DMS 273 treated with DMSO at 0.1 percent for 48 hours (cell line): ENCODE measurements around the gene SDK2.

Source experiments
- DNase-seq: peaks from one replicate; lab custom pipeline; 2025; lab: John Stamatoyannopoulos, UW

The SDK2 gene

GRCh38 chr17:73634629-73635028 lies 9.6 kb downstream of the SDK2 start:
- DNase-seq: no peak

GRCh38 chr17:73633736-73634135 lies 10.5 kb downstream of the SDK2 start:
- DNase-seq: no peak

DNA sequence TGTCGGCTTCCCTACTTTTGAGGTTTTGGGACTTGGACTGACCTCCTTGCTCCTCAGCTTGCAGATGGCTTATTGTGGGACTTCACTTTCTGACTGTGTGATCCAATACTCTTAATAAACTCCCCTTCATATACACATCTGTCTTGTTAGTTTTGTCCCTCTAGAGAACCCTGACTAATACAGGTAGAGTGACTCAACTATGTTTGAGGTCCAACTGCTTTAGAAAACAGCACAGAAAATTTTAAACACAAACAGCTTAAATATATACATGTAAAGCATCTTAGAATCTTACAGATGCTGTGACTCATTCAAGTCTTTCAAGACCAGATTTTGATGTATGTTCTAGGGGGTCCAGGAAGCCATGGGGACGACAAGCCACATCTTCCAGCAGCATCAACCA lies 11.7 kb downstream of the SDK2 start:
- DNase-seq: no peak

DNA sequence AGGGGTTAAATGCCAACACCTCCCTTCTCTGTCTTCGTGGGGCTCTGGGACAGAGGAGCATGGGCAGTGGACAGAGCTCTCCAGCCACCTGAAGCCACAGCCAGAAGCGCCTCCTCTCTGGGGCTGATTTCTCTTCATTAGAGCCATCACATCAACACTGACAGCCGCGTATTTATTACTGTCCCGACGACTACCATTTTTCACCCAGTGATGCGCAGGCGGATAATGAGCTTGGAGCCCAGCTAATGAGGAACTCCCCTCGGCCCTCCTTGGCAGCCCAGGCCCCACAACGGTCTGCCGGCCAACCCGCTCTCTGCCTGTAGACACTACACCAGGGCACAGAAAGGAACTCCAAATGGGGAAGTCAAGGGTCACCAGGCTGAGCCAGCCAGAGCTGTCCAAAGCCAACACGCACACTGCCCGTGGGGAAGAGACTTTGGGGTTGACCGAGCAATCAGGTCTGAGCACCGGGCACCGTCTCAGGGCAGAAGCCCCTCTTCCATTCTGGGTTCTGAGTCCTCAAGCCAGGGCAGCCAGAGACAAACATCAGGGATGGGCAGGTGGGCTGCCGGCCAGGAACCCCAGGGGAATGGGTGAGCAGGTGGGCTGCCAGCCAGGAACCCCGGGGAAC lies 13.2 kb downstream of the SDK2 start:
- no peak for DNase-seq

GRCh38 chr17:73630531-73630930 lies 13.7 kb downstream of the SDK2 start:
- no peak for DNase-seq

GRCh38 chr17:73628642-73629552 lies 15.3 kb downstream of the SDK2 start:
- DNase-seq: no peak

DNA sequence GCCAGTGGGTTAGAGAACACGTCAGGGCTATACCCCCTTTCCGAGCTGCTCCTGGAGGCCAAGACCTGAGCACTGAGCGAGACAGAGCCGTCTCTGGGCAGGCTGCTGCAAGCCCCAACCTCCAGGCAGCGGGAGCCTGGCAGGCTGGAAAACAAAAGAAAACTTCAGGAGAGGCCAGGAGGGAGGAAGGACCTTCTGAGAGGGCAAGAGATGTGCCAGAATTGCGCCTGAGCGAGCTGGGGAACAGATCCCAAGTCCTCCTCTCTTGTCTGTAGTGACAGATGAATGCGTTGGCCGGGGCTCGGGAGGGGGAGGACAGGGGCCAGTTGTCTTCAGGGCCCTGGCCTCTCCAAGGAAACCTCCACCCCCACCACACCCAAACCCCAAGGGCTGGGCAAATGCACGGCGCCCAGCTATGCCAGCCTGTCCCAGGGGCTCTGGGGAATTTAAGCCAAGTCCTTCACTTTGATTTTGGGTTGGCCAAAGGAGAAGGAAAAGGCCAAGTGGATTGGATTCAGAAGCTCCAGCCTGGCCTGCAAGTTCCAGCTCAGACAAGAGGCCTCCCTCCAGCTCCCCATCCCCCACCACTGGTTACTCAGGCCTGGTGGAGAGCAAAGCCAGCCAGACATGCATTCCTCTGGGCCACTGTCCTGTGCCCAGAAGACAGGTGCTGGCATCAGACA lies 18.1 kb downstream of the SDK2 start:
- no peak for DNase-seq

DNA sequence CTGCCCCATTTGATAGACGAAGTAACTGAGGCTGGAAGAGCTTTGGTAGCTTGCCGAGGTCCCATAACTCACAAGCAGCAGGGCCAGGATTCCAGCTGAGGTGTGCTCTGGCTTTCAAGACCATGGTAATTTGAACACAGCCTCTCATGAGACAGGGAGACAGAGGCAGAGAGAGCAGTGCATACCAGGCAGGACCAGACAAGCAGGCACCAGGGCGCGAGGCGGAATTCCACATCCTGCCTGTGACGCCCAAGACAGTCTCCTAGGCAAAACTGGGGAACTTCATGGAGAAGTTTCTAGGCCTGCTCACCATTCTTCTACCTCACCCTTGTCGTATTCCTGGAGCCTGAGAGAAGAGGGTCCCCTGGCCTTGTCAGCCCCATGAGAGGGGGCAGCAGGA lies 19.2 kb downstream of the SDK2 start:
- DNase-seq: no peak

DNA sequence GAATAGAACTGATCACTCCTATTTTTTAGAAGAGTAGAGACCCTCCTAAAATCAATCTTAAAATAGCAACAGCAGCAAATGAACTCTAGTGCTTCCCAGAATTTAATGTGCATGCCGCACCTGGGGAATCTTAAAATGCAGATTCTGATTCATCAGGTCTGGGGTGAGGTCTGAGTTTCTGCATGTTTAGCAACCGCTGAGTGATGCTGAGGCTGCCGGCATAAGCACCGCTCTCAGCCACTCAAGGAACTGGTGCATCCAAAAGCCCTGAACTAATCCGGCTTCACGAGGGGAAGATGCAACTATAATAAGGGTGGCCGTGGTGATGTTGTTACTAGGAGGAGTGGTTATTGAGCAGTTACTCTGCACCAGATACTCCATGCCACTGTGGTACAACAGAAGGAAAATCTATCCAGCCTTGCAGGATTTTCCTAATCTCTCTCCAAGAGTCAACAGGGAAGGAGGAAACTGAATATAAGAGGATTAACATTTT lies 19.7 kb downstream of the SDK2 start:
- DNase-seq: no peak

DNA sequence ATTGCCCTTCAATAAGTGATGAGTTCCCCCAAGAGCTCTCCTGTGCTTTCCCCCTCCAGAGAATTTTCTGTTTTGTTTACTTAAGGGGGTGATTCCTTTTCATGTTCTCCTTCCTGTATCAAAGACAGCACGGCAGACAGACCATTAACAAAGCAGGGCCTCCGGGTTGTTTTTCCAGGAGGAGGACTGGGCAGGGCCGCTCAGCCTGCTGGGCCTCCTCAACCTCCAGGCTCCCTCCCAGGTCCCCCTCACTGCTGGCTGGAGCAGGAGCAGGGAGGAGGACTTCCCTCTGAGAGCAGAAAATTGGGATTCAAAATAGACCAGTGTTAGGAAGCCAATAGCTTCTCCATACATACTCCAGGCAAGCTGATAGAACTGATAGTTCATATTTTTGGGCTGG lies 20.4 kb downstream of the SDK2 start:
- DNase-seq: no peak

GRCh38 chr17:73623247-73623646 lies 21.0 kb downstream of the SDK2 start:
- DNase-seq: no peak

DNA sequence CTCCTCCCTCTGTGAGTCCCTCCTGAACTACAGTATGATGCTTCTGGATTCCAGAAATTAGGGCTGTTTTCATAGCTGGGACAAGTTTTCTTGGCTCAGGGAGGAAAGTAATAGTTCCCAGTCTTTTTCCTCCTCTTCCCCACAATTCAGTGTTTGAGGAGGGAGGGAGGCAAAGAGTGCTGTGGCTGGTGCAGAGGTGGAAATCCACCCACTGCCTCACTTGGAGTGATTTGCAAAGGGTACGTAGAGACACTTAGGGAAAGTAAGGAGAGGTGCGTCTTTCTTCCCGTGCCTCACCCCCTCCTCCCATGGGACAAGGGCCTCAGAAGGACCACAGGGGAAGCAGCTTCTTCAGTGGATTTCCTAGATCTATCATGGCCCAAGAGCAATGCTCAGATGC lies 21.9 kb downstream of the SDK2 start:
- DNase-seq: no peak

DNA sequence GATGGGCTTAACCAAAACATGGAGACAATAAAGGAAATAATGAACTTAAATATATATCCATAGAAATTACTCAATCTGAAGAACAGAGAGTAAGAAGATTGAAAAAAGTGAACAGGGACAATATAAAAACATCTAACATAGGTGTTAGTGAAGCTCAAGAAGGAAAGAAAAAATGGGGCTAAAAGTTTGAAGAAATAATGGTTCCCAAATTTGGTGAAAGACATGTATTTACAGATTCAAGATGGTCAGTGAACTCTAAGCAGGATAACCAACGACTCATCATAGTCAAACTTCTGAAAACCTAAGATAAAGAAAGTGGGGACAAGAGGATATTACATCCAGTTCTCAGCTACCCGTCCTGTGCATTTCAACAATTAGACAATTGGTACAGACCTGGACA lies 22.6 kb downstream of the SDK2 start:
- DNase-seq: no peak

- no peak for DNase-seq
Observed at GRCh38 chr17:73620414-73620813, 23.8 kb downstream of the SDK2 start.

DNA sequence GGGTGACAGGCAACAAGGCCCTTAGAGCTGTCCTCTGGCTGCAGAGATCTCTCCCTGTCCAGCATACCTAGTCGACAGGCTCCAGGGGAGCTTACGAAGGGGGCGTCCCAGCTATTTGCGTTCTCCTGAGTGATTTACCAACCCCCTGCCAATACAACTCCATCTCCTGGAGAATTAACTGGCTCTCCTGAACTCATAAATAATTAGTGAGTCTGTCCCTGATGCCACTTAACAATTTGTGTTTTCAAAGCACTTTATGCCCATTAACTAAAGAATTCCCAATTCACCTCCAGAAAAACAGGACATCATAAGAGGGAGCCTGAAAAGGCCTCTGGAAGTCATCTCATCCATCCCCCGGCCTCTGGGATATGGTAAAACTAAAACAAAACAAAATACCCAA lies 26.7 kb downstream of the SDK2 start:
- DNase-seq: no peak

DNA sequence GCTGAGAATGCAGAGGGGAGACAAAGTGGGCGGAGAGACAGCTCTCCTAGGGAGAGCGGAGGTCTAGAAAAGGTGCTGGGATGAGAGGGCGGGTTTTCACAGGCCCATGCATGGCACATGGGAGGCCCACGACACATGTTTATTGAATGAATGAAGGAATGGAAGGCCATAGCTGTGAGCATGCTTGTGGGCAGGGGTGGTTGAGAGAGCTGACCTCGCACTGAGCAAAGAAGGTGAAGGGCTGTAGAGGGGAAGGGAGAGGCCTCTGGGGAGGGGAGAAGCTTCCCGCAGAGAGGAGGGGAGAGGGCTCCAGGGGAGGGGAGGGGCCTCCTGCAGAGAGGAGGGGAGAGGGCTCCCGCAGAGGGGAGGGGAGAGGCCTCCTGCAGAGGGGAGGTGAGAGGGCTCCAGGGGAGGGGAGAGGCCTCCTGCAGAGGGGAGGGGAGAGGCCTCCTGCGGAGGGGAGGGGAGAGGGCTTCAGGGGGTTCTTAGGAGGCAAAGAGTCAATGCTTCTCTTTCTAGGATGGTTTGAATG lies 27.3 kb downstream of the SDK2 start:
- DNase-seq: no peak

DNA sequence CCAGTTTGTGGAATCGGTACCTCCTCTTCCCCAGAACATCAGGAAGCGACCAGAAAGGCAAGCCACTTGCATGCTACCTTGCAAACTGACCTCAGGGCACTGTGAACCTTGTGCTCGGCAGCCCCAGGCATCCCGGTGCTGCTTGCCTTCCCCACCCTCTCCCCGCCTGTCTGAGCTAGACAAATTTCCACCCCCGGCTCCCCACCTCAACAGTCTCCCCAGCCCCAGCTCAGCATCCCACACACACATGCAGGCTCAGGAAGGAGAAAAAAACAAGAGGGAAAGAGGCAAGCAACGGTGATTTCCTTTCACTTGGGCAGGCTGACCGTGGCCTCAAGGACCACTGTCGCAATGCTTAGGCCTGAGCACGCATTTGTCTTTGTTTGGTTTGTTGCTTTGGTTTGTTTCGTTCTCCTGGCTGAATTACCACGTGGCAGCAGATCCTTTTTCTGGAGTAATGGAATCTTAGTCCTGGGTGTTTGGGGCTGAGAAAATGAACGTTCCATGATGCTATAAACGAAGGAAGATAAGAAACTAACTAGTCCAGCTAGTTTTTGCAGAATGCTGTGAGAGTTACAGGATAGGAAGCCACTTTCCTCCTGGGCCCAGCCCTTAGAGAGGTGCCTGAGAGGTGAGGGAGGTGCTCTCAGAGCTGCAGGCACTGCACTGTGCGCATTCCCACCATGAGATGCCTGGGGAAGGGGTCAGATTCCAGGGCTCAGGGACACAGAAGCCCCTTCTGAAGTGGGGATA lies 27.9 kb downstream of the SDK2 start:
- DNase-seq: no peak

GRCh38 chr17:73614256-73614655 lies 30.0 kb downstream of the SDK2 start:
- DNase-seq: no peak

- no peak for DNase-seq
Observed at GRCh38 chr17:73613271-73614233, 30.7 kb downstream of the SDK2 start.

- DNase-seq: no peak
Observed at GRCh38 chr17:73612031-73612472, 32.2 kb downstream of the SDK2 start.

DNA sequence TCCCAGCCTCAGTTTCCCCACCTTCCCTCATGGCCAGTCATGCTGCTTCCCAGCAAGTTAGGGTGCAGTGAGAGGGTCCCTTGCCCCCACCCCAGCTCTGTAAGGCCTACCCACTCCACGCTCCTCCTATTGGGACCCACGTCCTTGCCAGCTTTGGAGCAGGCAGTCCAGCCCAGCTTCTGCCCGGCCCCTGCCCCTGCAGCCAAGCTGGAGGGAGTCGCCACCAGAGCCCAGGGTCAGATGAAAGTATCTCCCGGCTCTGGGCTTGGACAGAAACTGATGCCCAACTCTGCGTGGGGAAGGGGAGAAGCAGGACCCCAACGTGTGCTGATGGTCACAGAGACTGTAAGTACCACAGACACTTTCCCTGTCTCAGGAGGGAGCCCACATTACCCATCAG lies 32.6 kb downstream of the SDK2 start:
- no peak for DNase-seq
